Measurements from ENCODE around the gene RNASE11. TPM values are rescaled to one million over a fixed set of nuclear protein-coding genes. Genes with fewer than 3 reads are reported as not detected.

The RNASE11 gene
- total and polyA plus RNA-seq, 2 donors (not counting 3 experiments of a cell fraction or from before 2014, with no cell fraction given), result not detected

DNA sequence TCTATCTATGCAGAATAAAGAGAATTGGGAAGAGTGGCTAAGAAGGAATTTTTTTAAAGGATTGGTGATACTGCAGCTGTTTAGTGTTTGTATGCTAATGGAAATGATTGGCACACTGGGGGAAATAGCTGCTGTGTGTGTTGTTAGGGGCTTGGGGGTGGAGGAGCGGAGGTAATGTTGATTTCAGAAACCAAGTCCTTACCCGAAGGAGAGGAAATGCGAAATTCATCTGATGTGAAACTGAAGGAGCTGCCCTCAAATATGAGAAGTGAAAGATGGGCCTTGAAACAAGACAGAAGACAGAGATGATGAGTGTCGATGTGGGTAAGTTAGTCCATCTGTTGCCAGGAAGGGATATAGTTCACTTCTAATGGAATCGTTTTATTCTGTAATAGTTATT lies 24.6 kb upstream of the RNASE11 start:
- Histone ChIP-seq H3K9me1 (replicated peaks; ENCODE audit: control insufficient read depth, extremely low read depth, insufficient read depth, low read length) (no peaks in the 10 kb centered on the region), H3K79me2 (ENCODE audit: control insufficient read depth, insufficient read depth, low read length) (no peaks in the 10 kb centered on the region), H3K9ac (replicated peaks; ENCODE audit: extremely low read depth, insufficient read depth, low read length) (no peak overlapping the region), H3K4me3 (replicated peaks in 1 of 3; ENCODE audit: insufficient read depth in 1 of 3, low read depth in 1 of 3, low read length in 3 of 3) (no peak overlapping the region), H3K4me1 (ENCODE audit: control insufficient read depth, extremely low read depth, insufficient read depth, low read length) (peaks cover 11% of the 10 kb centered on the region), H2AFZ (ENCODE audit: low read depth, low read length) (no peak overlapping the region), H3K36me3 (ENCODE audit: control insufficient read depth in 2 of 2, extremely low read depth in 1 of 2, insufficient read depth in 2 of 2, low read length in 2 of 2) (no peaks in the 10 kb centered on the region), H3K4me2 (ENCODE audit: insufficient read depth, low read length) (no peak overlapping the region), H3K27ac (ENCODE audit: insufficient read depth, low read depth, low read length) (no peak overlapping the region), H3K27me3 (ENCODE audit: control insufficient read depth in 2 of 2, insufficient read depth in 2 of 2, low read length in 2 of 2) (peaks cover 3 to 6% of the 10 kb centered on the region in 2 experiments), H4K20me1 (replicated peaks; ENCODE audit: control insufficient read depth, extremely low read depth, insufficient read depth, low read length) (no peaks in the 10 kb centered on the region), H3K9me3 (replicated peaks; ENCODE audit: control insufficient read depth, insufficient read depth, low read length) (no peaks in the 10 kb centered on the region)
- ChIA-PET POLR2A (no interaction called here), CTCF (interaction anchor here (0.9 to 3.0 kb wide), 12 partner anchors 10 to 285 kb away, joined by 3 to 49 read pairs (median 8); partner anchors contain the start of genes ANG, APEX1, OSGEP and PARP2)
- dilution Hi-C loops (cut with MboI; ENCODE audit: extremely low pct_ligation_motif_present, low sequenced_read_pairs), result no loop called here
- intact Hi-C loops (cut with micrococcal nuclease), result loop anchor here (5.0 kb wide), 2 partner anchors 245 to 360 kb away; no protein-coding TSS in a partner anchor
- FAIRE-seq, result no peak
- TF ChIP-seq, protein P1, sequence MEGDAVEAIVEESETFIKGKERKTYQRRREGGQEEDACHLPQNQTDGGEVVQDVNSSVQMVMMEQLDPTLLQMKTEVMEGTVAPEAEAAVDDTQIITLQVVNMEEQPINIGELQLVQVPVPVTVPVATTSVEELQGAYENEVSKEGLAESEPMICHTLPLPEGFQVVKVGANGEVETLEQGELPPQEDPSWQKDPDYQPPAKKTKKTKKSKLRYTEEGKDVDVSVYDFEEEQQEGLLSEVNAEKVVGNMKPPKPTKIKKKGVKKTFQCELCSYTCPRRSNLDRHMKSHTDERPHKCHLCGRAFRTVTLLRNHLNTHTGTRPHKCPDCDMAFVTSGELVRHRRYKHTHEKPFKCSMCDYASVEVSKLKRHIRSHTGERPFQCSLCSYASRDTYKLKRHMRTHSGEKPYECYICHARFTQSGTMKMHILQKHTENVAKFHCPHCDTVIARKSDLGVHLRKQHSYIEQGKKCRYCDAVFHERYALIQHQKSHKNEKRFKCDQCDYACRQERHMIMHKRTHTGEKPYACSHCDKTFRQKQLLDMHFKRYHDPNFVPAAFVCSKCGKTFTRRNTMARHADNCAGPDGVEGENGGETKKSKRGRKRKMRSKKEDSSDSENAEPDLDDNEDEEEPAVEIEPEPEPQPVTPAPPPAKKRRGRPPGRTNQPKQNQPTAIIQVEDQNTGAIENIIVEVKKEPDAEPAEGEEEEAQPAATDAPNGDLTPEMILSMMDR (IDR thresholded peaks at IDR 0.05; ENCODE audit: extremely low read depth in 1 of 2, insufficient read depth in 1 of 2, low read depth in 1 of 2, low read length in 2 of 2), result no peak
- no peak for TF ChIP-seq POLR2AphosphoS5 (IDR thresholded peaks at IDR 0.05; ENCODE audit: insufficient read depth, low read depth, low read length)
- TF ChIP-seq MYC (IDR thresholded peaks at IDR 0.05; ENCODE audit: low read depth, low read length), result no peak
- no peak for TF ChIP-seq JUN (IDR thresholded peaks at IDR 0.05; ENCODE audit: borderline replicate concordance, insufficient read depth, insufficient read length, low read depth)
- TF ChIP-seq POLR2A (IDR thresholded peaks at IDR 0.05; ENCODE audit: low read depth, low read length), result no peak
- no peak for TF ChIP-seq GATA2 (IDR thresholded peaks at IDR 0.05; ENCODE audit: insufficient read depth, insufficient read length, low read depth, low read length)
- TF ChIP-seq EZH2 (IDR thresholded peaks at IDR 0.05; ENCODE audit: borderline replicate concordance, low read depth, low read length, severe bottlenecking), result no peak
- TF ChIP-seq FOS (IDR thresholded peaks at IDR 0.05; ENCODE audit: borderline replicate concordance, insufficient read depth, low read length), result no peak
- TF ChIP-seq, protein P2, sequence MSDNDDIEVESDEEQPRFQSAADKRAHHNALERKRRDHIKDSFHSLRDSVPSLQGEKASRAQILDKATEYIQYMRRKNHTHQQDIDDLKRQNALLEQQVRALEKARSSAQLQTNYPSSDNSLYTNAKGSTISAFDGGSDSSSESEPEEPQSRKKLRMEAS (IDR thresholded peaks at IDR 0.05; ENCODE audit: insufficient read depth, insufficient read length), result no peak
- BruUV-seq (replicated peaks), result no TSS peak
- DNase-seq (ENCODE audit: low read depth, low spot score), result no peak
